Measurements from ENCODE around the gene GNGT1.

GNGT1 gene

GRCh38 chr7:93923296-93923695, 16.9 kb downstream of the GNGT1 start:
- TF ChIP-seq CTCF (IDR thresholded peaks at IDR 0.05; ENCODE audit: borderline replicate concordance, control extremely low read depth, extremely low read depth, insufficient read depth, missing control alignments): no peak
- DNase-seq (ENCODE audit: low spot score): no peak
- in situ Hi-C loops (cut with MboI; ENCODE audit: low sequenced_read_pairs, unreplicated experiment): loop anchor here (25.0 kb wide), 1 partner anchor 464 kb away; the partner anchor contains the start of gene COL1A2

GRCh38 chr7:93923942-93924341, 17.6 kb downstream of the GNGT1 start:
- no peak for TF ChIP-seq CTCF (IDR thresholded peaks at IDR 0.05; ENCODE audit: borderline replicate concordance, control extremely low read depth, extremely low read depth, insufficient read depth, missing control alignments)
- DNase-seq (ENCODE audit: low spot score): no peak
- in situ Hi-C loops (cut with MboI; ENCODE audit: low sequenced_read_pairs, unreplicated experiment): loop anchor here (25.0 kb wide), 1 partner anchor 463 kb away; the partner anchor contains the start of gene COL1A2

- DNase-seq (ENCODE audit: low spot score): no peak
- in situ Hi-C loops (cut with MboI; ENCODE audit: low sequenced_read_pairs, unreplicated experiment): no loop called here
These were observed 20.4 kb downstream of the GNGT1 start for GRCh38 chr7:93926800-93927199.

GRCh38 chr7:93927585-93927984, 21.2 kb downstream of the GNGT1 start:
- TF ChIP-seq CTCF (IDR thresholded peaks at IDR 0.05; ENCODE audit: borderline replicate concordance, control extremely low read depth, extremely low read depth, insufficient read depth, missing control alignments): no peak
- in situ Hi-C loops (cut with MboI; ENCODE audit: low sequenced_read_pairs, unreplicated experiment): no loop called here
- DNase-seq (ENCODE audit: low spot score): no peak

More at GRCh38 chr7:93926800-93927199, 20.4 kb downstream of the GNGT1 start:
- no peak for TF ChIP-seq CTCF (IDR thresholded peaks at IDR 0.05; ENCODE audit: borderline replicate concordance, control extremely low read depth, extremely low read depth, insufficient read depth, missing control alignments)

GRCh38 chr7:93931655-93932054, 25.3 kb downstream of the GNGT1 start:
- in situ Hi-C loops (cut with MboI; ENCODE audit: low sequenced_read_pairs, unreplicated experiment): no loop called here
- no peak for DNase-seq (ENCODE audit: low spot score)
- TF ChIP-seq CTCF (IDR thresholded peaks at IDR 0.05; ENCODE audit: borderline replicate concordance, control extremely low read depth, extremely low read depth, insufficient read depth, missing control alignments): no peak

- TF ChIP-seq CTCF (IDR thresholded peaks at IDR 0.05; ENCODE audit: borderline replicate concordance, control extremely low read depth, extremely low read depth, insufficient read depth, missing control alignments): no peak
- no peak for DNase-seq (ENCODE audit: low spot score)
- in situ Hi-C loops (cut with MboI; ENCODE audit: low sequenced_read_pairs, unreplicated experiment): no loop called here
These were observed 26.8 kb downstream of the GNGT1 start for GRCh38 chr7:93933156-93933555.

GRCh38 chr7:93935102-93935501, 28.7 kb downstream of the GNGT1 start:
- no peak for TF ChIP-seq CTCF (IDR thresholded peaks at IDR 0.05; ENCODE audit: borderline replicate concordance, control extremely low read depth, extremely low read depth, insufficient read depth, missing control alignments)
- in situ Hi-C loops (cut with MboI; ENCODE audit: low sequenced_read_pairs, unreplicated experiment): no loop called here
- DNase-seq (ENCODE audit: low spot score): no peak

Measured in GM13976 (cell line).